Measurements from ENCODE around the gene MEGF11. TPM values are rescaled to one million over a fixed set of nuclear protein-coding genes. Genes with fewer than 3 reads are reported as not detected.

MEGF11 gene
- polyA plus RNA-seq, 3 donors = not detected

DNA sequence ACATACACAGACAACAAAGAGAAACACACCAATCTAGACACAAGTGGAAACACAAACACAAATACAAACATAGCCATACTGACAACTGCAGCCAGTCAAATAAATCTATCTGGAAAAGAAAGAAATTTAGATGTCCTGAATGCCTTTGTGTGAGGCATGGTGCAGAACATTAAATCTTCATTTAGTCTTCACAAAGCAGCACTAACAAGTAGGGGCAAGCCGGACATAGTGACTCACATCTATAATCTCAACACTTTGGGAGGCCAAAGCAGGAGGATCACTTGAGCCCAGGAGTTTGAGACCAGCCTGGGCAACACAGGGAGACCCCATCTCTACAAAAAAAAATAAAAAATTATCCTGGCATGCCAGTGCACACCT lies 11.7 kb downstream of the MEGF11 start:
- Mint-ChIP-seq H3K4me3 (no peak overlapping the region), H3K27ac (no peak overlapping the region), H3K27me3 (ENCODE audit: low read depth in 3 of 3) (peaks cover 8 to 23% (median 8%) of the 10 kb centered on the region in 3 donors), H3K36me3 (no peaks in the 10 kb centered on the region), H3K9me3 (no peaks in the 10 kb centered on the region), H3K4me1 (peaks cover 2% of the 10 kb centered on the region)
- Histone ChIP-seq H3K27me3 (ENCODE audit: control insufficient read depth in 2 of 2, insufficient read depth in 2 of 2, low read length in 2 of 2) (peaks cover 0 to 2% of the 10 kb centered on the region in 2 donors), H3K4me2 (replicated peaks; ENCODE audit: extremely low read depth, low read length, poor library complexity, severe bottlenecking) (no peak overlapping the region), H3K9ac (ENCODE audit: insufficient read depth, low read length, poor library complexity, severe bottlenecking) (no peak overlapping the region), H2AFZ (ENCODE audit: insufficient read depth, low read depth, low read length, poor library complexity, severe bottlenecking) (no peak overlapping the region), H3K27ac (ENCODE audit: low read depth in 1 of 2, low read length in 2 of 2) (no peak overlapping the region), H3K9me3 (replicated peaks in 1 of 2; ENCODE audit: control insufficient read depth in 1 of 2, insufficient read depth in 1 of 2, low read length in 2 of 2) (no peaks in the 10 kb centered on the region), H3K79me2 (ENCODE audit: insufficient read depth, low read length) (no peaks in the 10 kb centered on the region), H4K20me1 (ENCODE audit: insufficient read depth, low read length) (no peaks in the 10 kb centered on the region), H3K4me1 (ENCODE audit: control insufficient read depth in 1 of 2, insufficient read depth in 2 of 2, low read length in 2 of 2) (no peaks in the 10 kb centered on the region), H3K4me3 (replicated peaks in 1 of 3; ENCODE audit: low read depth in 2 of 3, low read length in 3 of 3) (no peak overlapping the region), H3K36me3 (replicated peaks in 1 of 2; ENCODE audit: control insufficient read depth in 1 of 2, insufficient read depth in 2 of 2, low read length in 2 of 2) (no peaks in the 10 kb centered on the region)
- intact Hi-C loops (cut with micrococcal nuclease) = no loop called here
- 100% methylated on average over 1 of the region's 1 CpG for WGBS (ENCODE audit: insufficient coverage)
- no peak for DNase-seq
- TF ChIP-seq, protein P1, sequence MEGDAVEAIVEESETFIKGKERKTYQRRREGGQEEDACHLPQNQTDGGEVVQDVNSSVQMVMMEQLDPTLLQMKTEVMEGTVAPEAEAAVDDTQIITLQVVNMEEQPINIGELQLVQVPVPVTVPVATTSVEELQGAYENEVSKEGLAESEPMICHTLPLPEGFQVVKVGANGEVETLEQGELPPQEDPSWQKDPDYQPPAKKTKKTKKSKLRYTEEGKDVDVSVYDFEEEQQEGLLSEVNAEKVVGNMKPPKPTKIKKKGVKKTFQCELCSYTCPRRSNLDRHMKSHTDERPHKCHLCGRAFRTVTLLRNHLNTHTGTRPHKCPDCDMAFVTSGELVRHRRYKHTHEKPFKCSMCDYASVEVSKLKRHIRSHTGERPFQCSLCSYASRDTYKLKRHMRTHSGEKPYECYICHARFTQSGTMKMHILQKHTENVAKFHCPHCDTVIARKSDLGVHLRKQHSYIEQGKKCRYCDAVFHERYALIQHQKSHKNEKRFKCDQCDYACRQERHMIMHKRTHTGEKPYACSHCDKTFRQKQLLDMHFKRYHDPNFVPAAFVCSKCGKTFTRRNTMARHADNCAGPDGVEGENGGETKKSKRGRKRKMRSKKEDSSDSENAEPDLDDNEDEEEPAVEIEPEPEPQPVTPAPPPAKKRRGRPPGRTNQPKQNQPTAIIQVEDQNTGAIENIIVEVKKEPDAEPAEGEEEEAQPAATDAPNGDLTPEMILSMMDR (IDR thresholded peaks at IDR 0.05) = no peak

DNA sequence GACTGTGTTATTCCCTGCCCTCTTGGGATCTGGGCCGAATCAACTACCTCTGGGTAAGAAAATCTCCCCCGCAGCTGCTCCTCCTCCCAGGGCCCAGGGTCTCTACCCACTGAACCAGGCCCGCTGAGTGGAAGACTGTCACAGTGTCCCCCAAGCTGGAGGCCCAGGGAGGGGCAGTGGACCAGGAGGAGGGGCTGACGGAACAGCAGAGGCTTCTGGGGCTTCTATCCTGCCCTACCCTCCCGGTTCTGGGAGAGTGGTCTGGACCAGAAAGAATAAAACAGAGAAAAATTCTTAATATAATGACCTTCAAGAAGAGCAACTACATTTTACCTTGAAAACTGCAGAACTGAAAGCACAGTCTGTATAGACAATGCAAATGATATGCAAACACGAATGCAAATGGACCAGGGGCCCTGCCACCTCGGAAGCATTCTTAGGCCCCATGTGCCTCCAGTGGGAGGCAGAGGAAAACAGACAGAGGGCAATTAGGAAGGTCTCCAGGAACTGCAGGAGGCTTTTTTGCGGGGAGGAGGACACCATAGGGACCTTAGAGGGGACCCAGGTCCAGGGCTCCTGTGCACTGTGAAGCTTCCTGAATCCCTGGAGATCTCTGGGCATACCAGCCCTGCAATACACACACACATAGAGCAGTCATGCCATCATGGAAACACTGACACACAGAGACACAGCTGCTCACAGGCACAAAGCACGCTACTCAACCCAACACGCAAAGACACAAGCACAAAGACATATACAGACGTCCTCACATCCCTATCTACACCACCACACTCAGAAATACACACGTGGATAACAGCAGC lies 12.3 kb downstream of the MEGF11 start:
- Histone ChIP-seq H2AFZ (ENCODE audit: insufficient read depth, low read depth, low read length, poor library complexity, severe bottlenecking) (no peak overlapping the region), H3K9ac (ENCODE audit: insufficient read depth, low read length, poor library complexity, severe bottlenecking) (no peak overlapping the region), H3K27me3 (ENCODE audit: control insufficient read depth in 2 of 2, insufficient read depth in 2 of 2, low read length in 2 of 2) (peaks cover 0 to 2% of the 10 kb centered on the region in 2 donors), H3K4me1 (ENCODE audit: control insufficient read depth in 1 of 2, insufficient read depth in 2 of 2, low read length in 2 of 2) (no peaks in the 10 kb centered on the region), H4K20me1 (ENCODE audit: insufficient read depth, low read length) (no peaks in the 10 kb centered on the region), H3K36me3 (replicated peaks in 1 of 2; ENCODE audit: control insufficient read depth in 1 of 2, insufficient read depth in 2 of 2, low read length in 2 of 2) (no peaks in the 10 kb centered on the region), H3K4me2 (replicated peaks; ENCODE audit: extremely low read depth, low read length, poor library complexity, severe bottlenecking) (no peak overlapping the region), H3K79me2 (ENCODE audit: insufficient read depth, low read length) (no peaks in the 10 kb centered on the region), H3K4me3 (replicated peaks in 1 of 3; ENCODE audit: low read depth in 2 of 3, low read length in 3 of 3) (no peak overlapping the region), H3K27ac (ENCODE audit: low read depth in 1 of 2, low read length in 2 of 2) (no peak overlapping the region), H3K9me3 (replicated peaks in 1 of 2; ENCODE audit: control insufficient read depth in 1 of 2, insufficient read depth in 1 of 2, low read length in 2 of 2) (no peaks in the 10 kb centered on the region)
- intact Hi-C loops (cut with micrococcal nuclease) = no loop called here
- H3K36me3 Mint-ChIP-seq = no peaks in the 10 kb centered on the region
- H3K27ac Mint-ChIP-seq = no peak overlapping the region
- peaks cover 2% of the 10 kb centered on the region for H3K4me1 Mint-ChIP-seq
- H3K27me3 Mint-ChIP-seq (ENCODE audit: low read depth in 3 of 3) = peaks cover 12 to 22% (median 13%) of the 10 kb centered on the region in 3 donors
- WGBS (ENCODE audit: insufficient coverage) = 94% methylated on average over 7 of the region's 12 CpGs
- no peaks in the 10 kb centered on the region for H3K9me3 Mint-ChIP-seq
- TF ChIP-seq, protein P1 (IDR thresholded peaks at IDR 0.05) = no peak
- no peak for DNase-seq
- no peak overlapping the region for H3K4me3 Mint-ChIP-seq
